Right cardiac atrium (tissue), 5 donors: ENCODE results near the gene PREB. TPM values are rescaled to one million over a fixed set of nuclear protein-coding genes. Genes with fewer than 3 reads are reported as not detected.
"Not testable (repeated sequence)": the region's sequence is repeated elsewhere in the genome, so short reads cannot be mapped to it uniquely, and the experiment has no call there.

Experiments used
- ATAC-seq, 2 donors: fragments of 200-7000 bp; cut with Tn5 transposase; one replicate each; pipeline versions ENCODE4 v1.8.0 to v1.9.1; 2020; ENCODE audit warnings: moderate library complexity in 2 of 2, mild to moderate bottlenecking in 1 of 2
- DNase-seq, 3 donors: peaks; one replicate each; pipeline ENCODE4 v3.0.0-alpha.2; 2020
- H3K27ac ChIP-seq: one replicate; pipeline ENCODE4 v1.5.1; 2013; ENCODE audit warnings: mild to moderate bottlenecking, low read length, control low read depth, moderate library complexity
- H3K27me3 ChIP-seq: one replicate; pipeline ENCODE4 v1.6.1; 2013; ENCODE audit not compliant: control insufficient read depth, insufficient read depth
- H3K4me1 ChIP-seq: one replicate; pipeline ENCODE4 v1.6.1; 2013; ENCODE audit warnings: low read length; ENCODE audit not compliant: control insufficient read depth, insufficient read depth
- H3K4me3 ChIP-seq: one replicate; pipeline ENCODE4 v1.5.1; 2013; ENCODE audit warnings: low read length, control low read depth
- H3K9me3 ChIP-seq: one replicate; pipeline ENCODE4 v1.6.1; 2013; ENCODE audit warnings: low read length; ENCODE audit not compliant: control insufficient read depth
- WGBS: extraction: QIAGEN DNeasy Blood & Tissue Kit; methylation state at CpG from one replicate; pipeline ENCODE4 v1.1.7; 2013; 5-methylcytosine and 5-hydroxymethylcytosine counted together
- intact Hi-C, 4 donors: fragments of 100-400 bp; cut with DNase I; formaldehyde crosslinking; loops; one replicate each; pipeline versions ENCODE4 v1.11.0 to v1.14.0; 2022 to 2023
- long read RNA-seq, 4 donors: library from polyadenylated mRNA; unstranded; transcript quantifications; one replicate each; pipeline ENCODE4 v2.0.0, GENCODE V29; 2020 to 2021
- polyA plus RNA-seq: library from polyadenylated mRNA; stranded (reverse); fragments of 200-250 nt; gene quantifications from one replicate; pipeline ENCODE4 v1.2.3, GENCODE V29; 2013
- total RNA-seq, 4 donors: library from RNA; stranded (reverse); fragmentation: NEBNext Ultra II Directional; extraction: Animal tissue kit (Norgen Biotek cat#: 25700); gene quantifications; one replicate each; pipeline ENCODE4 v1.2.1, GENCODE V29; 2021
- donor health status: healthy with polysubstance abuse.
- donor health status: DM: no; HTN: yes; CAD: no.
- donor health status: DM: no; HTN: no; CAD: no.
- donor health status: DM: no; HTN: yes; CAD: no; lungs with severe emphysema.
- donor health status: DM: yes; HTN: yes; CAD: no.

The PREB gene, protein sequence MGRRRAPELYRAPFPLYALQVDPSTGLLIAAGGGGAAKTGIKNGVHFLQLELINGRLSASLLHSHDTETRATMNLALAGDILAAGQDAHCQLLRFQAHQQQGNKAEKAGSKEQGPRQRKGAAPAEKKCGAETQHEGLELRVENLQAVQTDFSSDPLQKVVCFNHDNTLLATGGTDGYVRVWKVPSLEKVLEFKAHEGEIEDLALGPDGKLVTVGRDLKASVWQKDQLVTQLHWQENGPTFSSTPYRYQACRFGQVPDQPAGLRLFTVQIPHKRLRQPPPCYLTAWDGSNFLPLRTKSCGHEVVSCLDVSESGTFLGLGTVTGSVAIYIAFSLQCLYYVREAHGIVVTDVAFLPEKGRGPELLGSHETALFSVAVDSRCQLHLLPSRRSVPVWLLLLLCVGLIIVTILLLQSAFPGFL
- total RNA-seq (10 to 100 TPM; 46.3 to 52.7 (median 47.9) TPM), polyA plus RNA-seq (48.5 TPM)
- long read RNA-seq, donor 1, transcript PREB-201 (9 exons, 2,166 nt): major isoform, 162 of 226 reads
- long read RNA-seq, donor 1, transcript PREB-202 (8 exons, 1,910 nt): minor isoform, 10 of 226 reads
- long read RNA-seq, donor 1, partial matches to known transcripts: 26 of 226 reads
- long read RNA-seq, donor 1, other reads (novel, unspliced or antisense): 28 of 226 reads
- long read RNA-seq, donor 2, transcript PREB-201 (9 exons, 2,166 nt): major isoform, 83 of 107 reads
- long read RNA-seq, donor 2, partial matches to known transcripts: 6 of 107 reads
- long read RNA-seq, donor 2, other reads (novel, unspliced or antisense): 16 of 107 reads
- long read RNA-seq, donor 3, transcript PREB-201 (9 exons, 2,166 nt): major isoform, 359 of 517 reads
- long read RNA-seq, donor 3, transcript PREB-202 (8 exons, 1,910 nt): minor isoform, 36 of 517 reads
- long read RNA-seq, donor 3, partial matches to known transcripts: 38 of 517 reads
- long read RNA-seq, donor 3, other reads (novel, unspliced or antisense): 82 of 517 reads
- long read RNA-seq, donor 4, transcript PREB-201 (9 exons, 2,166 nt): major isoform, 82 of 105 reads
- long read RNA-seq, donor 4, partial matches to known transcripts: 6 of 105 reads
- long read RNA-seq, donor 4, other reads (novel, unspliced or antisense): 15 of 105 reads

DNA sequence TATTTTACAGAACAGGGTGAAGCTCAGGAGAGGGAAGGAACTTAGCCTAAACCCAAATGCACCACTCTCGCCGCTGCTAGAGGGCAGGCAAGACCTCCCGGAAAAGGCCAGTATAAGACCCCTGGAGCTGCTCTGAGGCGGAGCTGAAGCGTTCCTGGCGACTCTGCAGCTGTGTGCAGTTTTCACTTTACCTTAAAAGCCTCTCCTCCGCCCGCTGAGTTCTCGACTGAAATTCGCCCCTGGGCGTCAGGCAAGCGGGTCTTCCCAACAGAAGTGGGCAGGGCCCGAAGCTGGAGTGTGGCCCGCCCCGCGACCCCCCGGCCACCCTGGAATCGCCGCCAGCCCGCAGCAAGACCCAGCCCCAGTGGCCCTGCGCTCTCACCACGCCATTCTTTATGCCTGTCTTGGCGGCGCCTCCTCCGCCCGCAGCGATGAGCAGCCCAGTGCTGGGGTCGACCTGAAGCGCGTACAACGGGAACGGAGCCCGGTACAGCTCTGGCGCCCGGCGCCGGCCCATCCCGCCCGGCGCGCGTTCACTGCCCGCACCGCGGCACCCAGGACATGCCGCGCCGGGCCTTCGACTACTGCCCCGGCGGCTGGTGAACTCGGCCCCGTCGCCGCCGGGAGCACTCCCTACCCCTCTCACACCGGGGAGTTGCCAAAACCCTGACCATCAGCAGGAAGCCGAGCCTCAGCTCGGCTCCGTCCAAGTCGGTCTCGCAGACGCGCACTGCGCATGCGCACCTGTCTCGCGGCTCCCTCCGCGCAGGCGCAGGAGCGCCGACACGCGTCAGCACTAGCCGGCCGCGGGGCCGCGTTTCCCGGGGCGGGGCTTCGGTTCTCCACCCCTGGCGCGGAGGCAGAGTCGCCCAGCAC is at the start of gene PREB:
Gene PREB (minus strand): TSS at position 732 of the 876 bp plus-strand sequence. CDS start 215 bp downstream, at position 517.
- no peaks in the 10 kb centered on the region for H3K27me3 ChIP-seq
- intact Hi-C loops: no loop called here
- under 1% methylated on average over 86 of the region's 86 CpGs for WGBS

DNA sequence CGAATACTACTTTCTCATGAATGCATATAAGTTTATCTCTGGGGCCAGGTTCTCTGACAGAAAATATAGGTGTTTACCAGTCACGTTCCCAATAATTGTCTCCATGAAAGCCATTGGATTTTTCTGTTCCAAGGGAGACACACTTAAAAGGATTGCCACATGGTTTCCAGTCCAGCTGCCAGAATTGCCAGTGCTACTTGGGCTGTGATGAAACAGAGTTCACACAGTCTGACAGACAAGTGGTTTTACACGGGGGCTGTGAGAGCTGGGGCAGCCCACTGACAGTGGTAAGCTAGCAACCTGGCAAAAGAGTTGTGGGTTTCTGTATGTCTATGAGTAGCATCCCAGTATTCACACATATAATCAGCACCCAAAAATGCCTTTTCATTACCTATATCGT is 49.7 kb upstream of the PREB start:
- Histone ChIP-seq H3K4me1 (peaks cover 3% of the 10 kb centered on the region), H3K9me3 (no peaks in the 10 kb centered on the region), H3K27ac (no peak overlapping the region), H3K27me3 (no peaks in the 10 kb centered on the region), H3K4me3 (no peak overlapping the region)
- DNase-seq: peak in 2 of 3 donors; percentile 37 to 63
- ATAC-seq: peak; percentile 68 to 69
- intact Hi-C loops: loop anchor here in 1 of 4 donors (10.0 kb wide), 1 partner anchor 209 kb away; the partner anchor contains the start of gene MAPRE3
- 61% methylated on average over 4 of the region's 4 CpGs for WGBS

More for the DNA sequence above, at the start of gene PREB:
- Histone ChIP-seq H3K27ac (peak within 1 kb of the TSS; percentile 52), H3K9me3 (no peaks in the 10 kb centered on the region), H3K4me3 (peak within 1 kb of the TSS; percentile 71), H3K4me1 (peaks cover 8% of the 10 kb centered on the region)
- ATAC-seq (peak; percentile 96 to 97), DNase-seq (peak; percentile 98 to 100 (median 99))

DNA sequence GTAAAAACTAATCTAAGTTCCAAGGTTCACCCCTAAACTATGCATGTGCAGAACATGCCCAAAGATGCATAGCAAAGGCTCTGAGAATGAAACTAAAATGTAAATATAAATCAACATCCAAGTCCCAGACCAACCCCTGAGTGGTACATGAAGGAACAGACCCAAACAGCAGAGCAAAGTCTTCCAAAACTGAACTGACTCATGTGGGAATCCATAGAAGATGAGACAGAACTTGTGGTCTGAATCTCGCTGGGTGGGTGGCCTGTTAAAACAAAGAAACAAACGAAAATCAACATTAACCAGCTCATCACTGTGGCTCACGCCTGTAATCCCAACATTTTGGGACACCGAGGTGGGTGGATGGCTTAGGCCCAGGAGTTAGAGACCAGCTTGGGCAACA is 47.9 kb upstream of the PREB start:
- Histone ChIP-seq H3K9me3 (no peaks in the 10 kb centered on the region), H3K27me3 (no peaks in the 10 kb centered on the region), H3K27ac (no peak overlapping the region), H3K4me1 (peaks cover 3% of the 10 kb centered on the region), H3K4me3 (no peak overlapping the region)
- intact Hi-C loops: loop anchor here in 1 of 4 donors (10.0 kb wide), 1 partner anchor 208 kb away; the partner anchor contains the start of gene MAPRE3
- 64% methylated on average over 4 of the region's 4 CpGs for WGBS
- DNase-seq: no peak
- no peak for ATAC-seq

DNA sequence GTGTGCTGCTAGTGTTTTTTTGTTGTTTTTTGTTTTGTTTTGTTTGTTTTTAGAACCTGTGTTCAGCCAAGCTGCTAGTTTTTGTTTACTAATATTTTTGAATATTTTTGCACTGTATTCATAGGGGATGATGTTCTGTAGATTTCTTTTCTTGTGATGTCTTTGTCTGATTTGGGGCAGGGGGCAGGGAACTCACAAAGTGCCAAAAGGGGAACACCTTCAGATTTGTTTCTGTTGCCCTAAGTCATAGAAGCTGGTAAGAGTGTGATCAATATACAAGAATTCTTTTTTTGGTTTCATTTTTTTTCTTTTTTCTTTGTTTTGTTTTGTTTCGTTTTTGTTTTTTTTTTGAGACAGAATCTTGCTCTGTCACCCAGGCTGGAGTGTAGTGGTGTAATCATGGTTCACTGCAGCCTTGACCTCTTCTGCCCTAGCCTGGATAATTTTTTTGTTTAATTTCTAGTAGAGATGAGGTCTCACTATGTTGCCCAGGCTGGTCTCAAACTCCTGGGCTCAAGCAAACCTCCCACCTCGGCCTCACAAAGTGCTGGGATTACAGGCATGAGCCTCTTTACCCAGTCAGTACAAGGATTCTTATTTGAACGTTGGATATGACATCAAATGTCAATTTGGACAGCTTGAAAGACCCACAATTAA is 45.0 kb upstream of the PREB start:
- Histone ChIP-seq H3K27ac (no peak overlapping the region), H3K4me3 (no peak overlapping the region), H3K27me3 (no peaks in the 10 kb centered on the region), H3K9me3 (no peaks in the 10 kb centered on the region), H3K4me1 (no peaks in the 10 kb centered on the region)
- no peak for DNase-seq
- intact Hi-C loops: no loop called here
- WGBS: 58% methylated on average over 3 of the region's 3 CpGs
- no peak for ATAC-seq

DNA sequence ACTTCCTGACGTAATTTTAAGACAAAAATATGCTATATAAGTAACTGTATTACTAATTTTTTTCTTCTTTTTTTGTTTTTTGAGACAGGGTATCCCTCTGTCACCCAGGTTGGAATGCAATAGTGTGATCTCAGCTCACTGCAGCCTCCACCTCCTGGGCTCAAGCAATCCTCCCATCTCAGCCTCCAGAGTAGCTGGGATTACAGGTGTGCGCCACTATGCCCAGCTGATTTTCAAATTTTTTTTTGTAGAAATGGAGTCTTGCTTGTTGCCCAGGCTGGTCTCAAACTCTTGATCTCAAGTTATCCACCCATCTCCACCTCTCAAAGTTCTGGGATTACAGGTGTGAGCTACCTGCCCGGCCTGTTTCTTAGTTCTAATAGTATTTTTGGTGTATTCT is 44.0 kb upstream of the PREB start:
- ATAC-seq: no peak
- intact Hi-C loops: no loop called here
- no peaks in the 10 kb centered on the region for H3K9me3 ChIP-seq
- H3K27ac ChIP-seq: no peak overlapping the region
- H3K4me3 ChIP-seq: no peak overlapping the region
- DNase-seq: no peak
- no peaks in the 10 kb centered on the region for H3K27me3 ChIP-seq
- H3K4me1 ChIP-seq: no peaks in the 10 kb centered on the region
- 83% methylated on average over 3 of the region's 3 CpGs for WGBS

DNA sequence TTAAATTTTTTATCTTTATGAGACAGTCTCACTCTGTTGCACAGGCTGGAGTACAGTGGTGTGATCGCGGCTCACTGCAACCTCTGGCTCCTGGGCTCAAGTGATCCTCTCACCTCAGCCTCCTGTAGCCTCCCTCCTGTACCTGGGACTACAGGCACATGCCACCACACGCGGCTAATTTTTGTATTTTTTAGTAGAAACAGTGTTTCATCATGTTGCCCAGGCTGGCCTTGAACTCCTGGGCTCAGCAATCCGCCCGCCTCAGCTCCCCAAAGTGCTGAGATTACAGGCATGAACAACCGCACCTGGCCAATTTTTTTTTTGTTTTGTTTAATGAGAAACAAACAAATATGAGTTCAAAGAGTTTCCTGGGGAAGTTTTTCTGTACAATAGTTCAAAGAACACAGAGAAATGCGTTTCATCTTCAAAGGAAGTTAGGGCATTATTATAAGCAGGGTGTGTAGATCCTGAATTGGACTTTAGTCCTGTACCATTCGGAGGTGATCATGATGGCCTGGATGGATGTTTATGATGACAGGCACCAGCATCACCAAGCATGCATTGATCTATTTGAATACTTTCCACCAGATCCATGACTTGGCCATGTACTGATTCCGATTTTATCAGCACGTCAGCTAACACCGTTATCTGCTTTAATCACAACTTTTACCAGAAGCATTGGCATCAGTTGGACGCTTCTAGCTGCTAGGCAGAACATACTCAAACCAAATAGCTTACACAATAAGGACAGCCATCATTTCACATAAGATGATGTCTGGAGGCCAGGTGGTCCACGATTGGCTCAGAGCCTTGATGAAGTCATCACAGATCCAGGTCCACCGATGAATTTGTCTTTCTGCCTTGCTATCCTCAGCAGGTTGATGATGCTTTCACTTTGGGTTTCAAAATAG is 43.3 kb upstream of the PREB start:
- DNase-seq (no peak), ATAC-seq (no peak)
- H3K27ac ChIP-seq: no peak overlapping the region
- intact Hi-C loops: no loop called here
- no peaks in the 10 kb centered on the region for H3K9me3 ChIP-seq
- H3K27me3 ChIP-seq: no peaks in the 10 kb centered on the region
- WGBS: 76% methylated on average over 15 of the region's 15 CpGs
- no peaks in the 10 kb centered on the region for H3K4me1 ChIP-seq
- no peak overlapping the region for H3K4me3 ChIP-seq

DNA sequence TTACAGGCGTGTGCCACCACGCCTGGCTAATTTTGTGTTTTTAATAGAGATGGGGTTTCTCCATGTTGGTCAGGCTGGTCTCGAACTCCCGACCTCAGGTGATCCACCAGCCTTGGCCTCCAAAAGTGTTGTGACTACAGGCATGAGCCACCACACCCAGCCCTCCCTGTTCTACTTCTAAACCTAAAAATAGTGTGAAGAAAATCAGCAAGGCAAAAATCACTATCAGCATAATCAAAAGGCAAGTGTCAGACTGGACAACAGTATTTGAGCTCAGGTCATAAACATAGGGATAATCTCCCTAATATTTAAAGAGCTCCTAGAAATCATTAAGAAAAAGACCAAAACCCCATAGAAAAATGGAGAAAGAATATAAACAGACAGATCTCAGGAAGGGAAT is 41.3 kb upstream of the PREB start:
- ATAC-seq, H3K4me3 ChIP-seq, H3K27ac ChIP-seq, intact Hi-C loops, H3K4me1 ChIP-seq, H3K9me3 ChIP-seq, H3K27me3 ChIP-seq, DNase-seq: not testable (repeated sequence)
- WGBS: 88% methylated on average over 4 of the region's 4 CpGs

DNA sequence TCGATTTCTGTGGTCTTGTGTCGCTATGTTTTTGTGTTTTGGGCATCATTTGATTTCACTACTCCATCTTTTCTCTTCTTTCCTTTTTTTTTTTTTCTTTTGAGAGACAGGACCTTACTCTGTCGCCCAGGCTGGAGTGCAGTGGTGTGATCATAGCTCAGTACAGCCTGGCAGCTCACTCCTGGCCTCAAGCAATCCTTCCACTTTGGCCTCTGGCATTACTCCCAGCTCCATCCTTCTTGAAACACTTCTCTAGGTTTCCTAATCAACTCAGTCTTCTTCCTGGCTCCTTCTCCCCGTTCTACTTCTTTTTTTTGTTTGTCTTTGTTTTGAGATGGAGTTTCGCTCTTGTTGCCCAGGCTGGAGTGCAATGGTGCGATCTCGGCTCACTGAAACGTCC is 40.9 kb upstream of the PREB start:
- Histone ChIP-seq H3K27ac (no peak overlapping the region), H3K4me3 (no peak overlapping the region), H3K4me1 (no peaks in the 10 kb centered on the region), H3K9me3 (no peaks in the 10 kb centered on the region), H3K27me3 (no peaks in the 10 kb centered on the region)
- 72% methylated on average over 8 of the region's 8 CpGs for WGBS
- intact Hi-C loops: no loop called here
- ATAC-seq (no peak), DNase-seq (no peak)

DNA sequence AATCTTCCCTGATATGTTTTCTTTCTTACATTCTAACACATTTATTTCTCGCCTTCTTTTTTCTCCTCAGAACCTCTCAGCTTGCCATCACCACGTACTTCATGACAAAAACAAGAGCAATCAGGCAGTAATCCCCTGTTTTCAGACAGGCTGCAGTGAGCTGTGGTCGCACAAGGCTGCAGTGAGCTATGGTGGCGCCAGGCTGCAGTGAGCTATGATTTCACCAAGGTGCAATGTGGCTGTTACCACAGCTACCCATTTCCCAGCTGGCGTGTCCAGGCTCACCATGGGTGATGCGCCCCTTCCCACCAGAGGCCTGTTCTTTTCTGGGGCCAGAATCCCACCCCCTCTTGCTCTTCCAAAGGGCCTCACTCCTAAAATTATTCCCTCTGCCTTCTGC is 40.2 kb upstream of the PREB start:
- H3K9me3 ChIP-seq: no peaks in the 10 kb centered on the region
- no peaks in the 10 kb centered on the region for H3K4me1 ChIP-seq
- no peak for DNase-seq
- no peak for ATAC-seq
- WGBS: 66% methylated on average over 6 of the region's 6 CpGs
- H3K4me3 ChIP-seq: no peak overlapping the region
- no peaks in the 10 kb centered on the region for H3K27me3 ChIP-seq
- H3K27ac ChIP-seq: no peak overlapping the region
- intact Hi-C loops: no loop called here
